ENCODE measurements around the gene TEX14. TPM values are rescaled to one million over a fixed set of nuclear protein-coding genes. Genes with fewer than 3 reads are reported as not detected.

TEX14 gene
- 0.23 and 0.52 TPM in 2 replicates for total RNA-seq

- intact Hi-C loops (cut with micrococcal nuclease), result loop anchor here (1.0 to 5.0 kb wide), 3 partner anchors 33 to 174 kb away; no protein-coding TSS in a partner anchor
Observed at GRCh38 chr17:58691701-58692238, at the start of gene TEX14. TEX14 (minus strand) TSS chr17:58692045; CDS start chr17:58652001, 40,044 bp downstream.

GRCh38 chr17:58741121-58741625, 49.3 kb upstream of the TEX14 start:
- intact Hi-C loops (cut with micrococcal nuclease), result no loop called here

GRCh38 chr17:58734811-58735210, 43.0 kb upstream of the TEX14 start:
- intact Hi-C loops (cut with micrococcal nuclease), result no loop called here

GRCh38 chr17:58734040-58734439, 42.2 kb upstream of the TEX14 start:
- intact Hi-C loops (cut with micrococcal nuclease), result no loop called here

GRCh38 chr17:58730937-58731336, 39.1 kb upstream of the TEX14 start:
- intact Hi-C loops (cut with micrococcal nuclease), result no loop called here

GRCh38 chr17:58728798-58729197, 37.0 kb upstream of the TEX14 start:
- intact Hi-C loops (cut with micrococcal nuclease), result no loop called here

GRCh38 chr17:58722696-58723095, 30.9 kb upstream of the TEX14 start:
- intact Hi-C loops (cut with micrococcal nuclease), result no loop called here

- intact Hi-C loops (cut with micrococcal nuclease), result no loop called here
Observed at GRCh38 chr17:58722274-58722673, 30.4 kb upstream of the TEX14 start.

GRCh38 chr17:58710948-58711552, 19.2 kb upstream of the TEX14 start:
- intact Hi-C loops (cut with micrococcal nuclease), result loop anchor here (1.0 to 2.0 kb wide), 2 partner anchors 46 to 294 kb away; no protein-coding TSS in a partner anchor

- intact Hi-C loops (cut with micrococcal nuclease), result no loop called here
Observed at GRCh38 chr17:58706351-58707140, 14.7 kb upstream of the TEX14 start.

- intact Hi-C loops (cut with micrococcal nuclease), result no loop called here
Observed at GRCh38 chr17:58703916-58704286, 12.1 kb upstream of the TEX14 start.

GRCh38 chr17:58703137-58703915, 11.5 kb upstream of the TEX14 start:
- intact Hi-C loops (cut with micrococcal nuclease), result no loop called here

- intact Hi-C loops (cut with micrococcal nuclease), result no loop called here
Observed at GRCh38 chr17:58702708-58703107, 10.9 kb upstream of the TEX14 start.

GRCh38 chr17:58702045-58702476, 10.2 kb upstream of the TEX14 start:
- intact Hi-C loops (cut with micrococcal nuclease), result no loop called here

GRCh38 chr17:58699771-58700170, 7.9 kb upstream of the TEX14 start:
- intact Hi-C loops (cut with micrococcal nuclease), result no loop called here

- intact Hi-C loops (cut with micrococcal nuclease), result loop anchor here (5.0 kb wide), 1 partner anchor 178 kb away; no protein-coding TSS in a partner anchor
Observed at GRCh38 chr17:58694826-58695225, 3.0 kb upstream of the TEX14 start.

- intact Hi-C loops (cut with micrococcal nuclease), result loop anchor here (5.0 kb wide), 1 partner anchor 177 kb away; no protein-coding TSS in a partner anchor
Observed at GRCh38 chr17:58694302-58694701, 2.5 kb upstream of the TEX14 start.

GRCh38 chr17:58693751-58694150, 1.9 kb upstream of the TEX14 start:
- intact Hi-C loops (cut with micrococcal nuclease), result loop anchor here (2.0 to 5.0 kb wide), 2 partner anchors 35 to 176 kb away; no protein-coding TSS in a partner anchor

GRCh38 chr17:58693208-58693607, 1.4 kb upstream of the TEX14 start:
- intact Hi-C loops (cut with micrococcal nuclease), result loop anchor here (2.0 to 5.0 kb wide), 2 partner anchors 34 to 176 kb away; no protein-coding TSS in a partner anchor

GRCh38 chr17:58692239-58693055, 602 bp upstream of the TEX14 start, which contains the start of gene RAD51C:
RAD51C (plus strand) TSS chr17:58692602; CDS start chr17:58692644, 42 bp downstream.
- intact Hi-C loops (cut with micrococcal nuclease), result loop anchor here (1.0 to 5.0 kb wide), 3 partner anchors 34 to 175 kb away; no protein-coding TSS in a partner anchor

All from T-helper 2 cell treated with Interferon-gamma antibody and Interleukin-4, amounts not matched to agents 100 ng/mL and 5 ng/mL, for 36 hours (primary cell).